ENCODE data around the gene SPEN. TPM values are rescaled to one million over a fixed set of nuclear protein-coding genes. Genes with fewer than 3 reads are reported as not detected.

The SPEN gene
- total and polyA plus RNA-seq, 2 of the 4 experiments (the other 2 are of a cell fraction) = 7.6 to 15.8 TPM

DNA sequence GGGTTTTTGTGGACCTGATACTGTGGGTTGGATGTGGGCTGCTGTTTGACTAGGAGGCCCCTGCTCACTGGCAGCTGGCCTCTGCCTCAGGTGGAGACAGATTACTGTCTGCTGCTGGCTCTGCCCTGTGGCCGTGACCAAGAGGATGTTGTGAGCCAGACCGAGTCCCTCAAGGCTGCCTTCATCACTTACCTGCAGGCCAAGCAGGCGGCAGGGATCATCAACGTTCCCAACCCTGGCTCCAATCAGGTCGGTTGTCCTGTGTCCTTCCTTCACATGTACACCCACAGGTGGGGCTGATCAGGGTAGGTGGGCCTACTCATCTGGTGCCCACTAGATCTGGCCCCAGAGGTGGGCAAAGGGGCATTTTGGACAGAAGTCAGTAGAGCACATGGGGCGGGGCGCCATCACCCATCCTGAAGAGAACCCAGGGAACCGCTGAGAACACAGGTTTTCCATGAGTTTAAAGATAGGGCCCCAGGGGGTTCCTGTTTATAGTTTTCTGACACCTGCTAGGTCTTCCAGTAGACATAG, 91.2 kb downstream of the SPEN start:
- intact Hi-C loops (cut with micrococcal nuclease) (loop anchor here (1.0 kb wide), 1 partner anchor 56 kb away; no protein-coding TSS in a partner anchor), in situ Hi-C loops (cut with MboI; ENCODE audit: low sequenced_read_pairs) (loop anchor here (10.0 kb wide), 1 partner anchor 56 kb away; no protein-coding TSS in a partner anchor), dilution Hi-C loops (cut with HindIII; ENCODE audit: low sequenced_read_pairs, unreplicated experiment) (no loop called here)
- peaks cover 73% of the 10 kb centered on the region for H3K36me3 ChIP-seq (ENCODE audit: control insufficient read depth, insufficient read depth, low read length)
- peak overlapping the region; percentile 76 for H4K91ac ChIP-seq (ENCODE audit: insufficient read depth, low read depth, low read length)
- no peak overlapping the region for H4K5ac ChIP-seq (ENCODE audit: low read depth, low read length)
- H3K79me1 ChIP-seq (ENCODE audit: low read depth in 1 of 2, low read length in 2 of 2) = peaks cover 11 to 77% of the 10 kb centered on the region in 2 experiments; a peak in 3 of 4 replicates
- peak overlapping the region; percentile 85 for H2AK5ac ChIP-seq (ENCODE audit: low read depth, low read length)
- no peak overlapping the region for H3K4me2 ChIP-seq (ENCODE audit: low read depth, low read length)
- ATAC-seq (ENCODE audit: low read depth) = no peak
- peak overlapping the region; percentile 1 to 51; a peak in 2 of 4 replicates for H4K8ac ChIP-seq (ENCODE audit: low read depth in 2 of 2, low read length in 2 of 2)
- peaks cover 14% of the 10 kb centered on the region for H3K4me1 ChIP-seq (ENCODE audit: control insufficient read depth, insufficient read depth, low read length)
- no peak overlapping the region for H3K9ac ChIP-seq (ENCODE audit: low read depth, low read length)
- H2BK15ac ChIP-seq (ENCODE audit: low read depth, low read length) = no peak overlapping the region
- ChIA-PET CTCF (no interaction called here), POLR2A (ENCODE audit: unreplicated experiment) (no interaction called here)
- peak overlapping the region; percentile 90 for H3K4ac ChIP-seq (ENCODE audit: low read depth, low read length)
- H3K9me3 ChIP-seq (ENCODE audit: control insufficient read depth, insufficient read depth, low read length) = no peaks in the 10 kb centered on the region
- peak overlapping the region; percentile 51; the same call in 1 of the 2 replicates for H3K23ac ChIP-seq (ENCODE audit: low read depth, low read length)
- 95% methylated on average over 6 of the region's 8 CpGs; no CpG with 5 or more reads in 1 of the 2 experiments for WGBS, 2 experiments (ENCODE audit: extremely low coverage in 2 of 2, insufficient read length in 1 of 2)
- H4K20me1 ChIP-seq (ENCODE audit: insufficient read depth, low read length) = peaks cover 3% of the 10 kb centered on the region; the same call in 1 of the 2 replicates
- H3K4me3 ChIP-seq (ENCODE audit: insufficient read depth, low read depth, low read length) = no peak overlapping the region
- 0 out of 2 replicates have a peak overlapping the region, but pooled peaks have one; percentile 61 for H3K14ac ChIP-seq (replicated peaks; ENCODE audit: low read depth, low read length)
- H3K9me1 ChIP-seq (ENCODE audit: insufficient read depth, low read length) = peaks cover 25% of the 10 kb centered on the region
- H3K18ac ChIP-seq (ENCODE audit: low read depth, low read length) = no peak overlapping the region
- H3K27ac ChIP-seq (ENCODE audit: insufficient read depth, low read length) = no peak overlapping the region
- H2AK9ac ChIP-seq (replicated peaks; ENCODE audit: low read depth, low read length, poor library complexity) = no peak overlapping the region
- no peak overlapping the region for H3K56ac ChIP-seq (ENCODE audit: extremely low read depth, insufficient read depth, low read length)
- peak overlapping the region; percentile 60 for H2BK120ac ChIP-seq (ENCODE audit: low read depth, low read length)
- no peak overlapping the region for H2AFZ ChIP-seq (replicated peaks; ENCODE audit: low read length, poor library complexity)
- TF ChIP-seq CHD1 (IDR thresholded peaks at IDR 0.05; ENCODE audit: low read depth, low read length) (no peak), POLR2A (IDR thresholded peaks at IDR 0.05; ENCODE audit: low read depth, low read length) (no peak), MAFK (IDR thresholded peaks at IDR 0.05; ENCODE audit: low read depth, low read length) (no peak), NFE2L2 (IDR thresholded peaks at IDR 0.05; ENCODE audit: low read depth, low read length) (no peak)
- TF ChIP-seq, protein P1, sequence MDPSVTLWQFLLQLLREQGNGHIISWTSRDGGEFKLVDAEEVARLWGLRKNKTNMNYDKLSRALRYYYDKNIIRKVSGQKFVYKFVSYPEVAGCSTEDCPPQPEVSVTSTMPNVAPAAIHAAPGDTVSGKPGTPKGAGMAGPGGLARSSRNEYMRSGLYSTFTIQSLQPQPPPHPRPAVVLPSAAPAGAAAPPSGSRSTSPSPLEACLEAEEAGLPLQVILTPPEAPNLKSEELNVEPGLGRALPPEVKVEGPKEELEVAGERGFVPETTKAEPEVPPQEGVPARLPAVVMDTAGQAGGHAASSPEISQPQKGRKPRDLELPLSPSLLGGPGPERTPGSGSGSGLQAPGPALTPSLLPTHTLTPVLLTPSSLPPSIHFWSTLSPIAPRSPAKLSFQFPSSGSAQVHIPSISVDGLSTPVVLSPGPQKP (IDR thresholded peaks at IDR 0.05; ENCODE audit: borderline replicate concordance, low read depth, low read length) = no peak
- H2BK20ac ChIP-seq (ENCODE audit: low read depth, low read length) = no peak overlapping the region
- BruUV-seq (replicated peaks) = no TSS peak
- H2BK5ac ChIP-seq (ENCODE audit: low read depth, low read length, poor library complexity, severe bottlenecking) = no peak overlapping the region
- H3K27me3 ChIP-seq (ENCODE audit: control insufficient read depth, insufficient read depth, low read length) = no peaks in the 10 kb centered on the region
- DNase-seq = no peak
